Measurements from ENCODE around the gene SPAG8.

GRCh38 chr9:35839926-35840325 is 27.9 kb upstream of the SPAG8 start:
- TF ChIP-seq CTCF (IDR thresholded peaks at IDR 0.05 in 8 of 11, conservative IDR thresholded peaks at IDR 0.05 in 3 of 11) = no peak
- no peak for TF ChIP-seq POLR2AphosphoS5 (IDR thresholded peaks at IDR 0.05)
- TF ChIP-seq POLR2A (IDR thresholded peaks at IDR 0.05) = no peak

Data from spleen (tissue), 7 donors.